PFSK-1 (cell line): ENCODE data around the gene ATP6AP1.

Experiments used
- FOXP2 ChIP-seq: optimal IDR thresholded peaks from 2 replicates; pipeline ENCODE3; 2011; ENCODE audit warnings: borderline replicate concordance, control low read depth, inconsistent platforms; ENCODE audit not compliant: insufficient read depth; ENCODE audit errors: extremely low read length, extremely low read depth
- POLR2AphosphoS5 ChIP-seq: IDR thresholded peaks from 2 replicates; pipeline ENCODE4 v1.6.1; 2012; ENCODE audit warnings: low read depth, mild to moderate bottlenecking, control low read depth, low read length, moderate library complexity
- REST ChIP-seq, 2 experiments: IDR thresholded peaks; 2 replicates each; pipeline versions ENCODE4 v1.6.1 to v1.8.0; 2011 to 2012; ENCODE audit warnings: low read depth in 2 of 2, low read length in 2 of 2, control low read depth in 1 of 2, inconsistent platforms in 1 of 2, mild to moderate bottlenecking in 1 of 2, moderate library complexity in 1 of 2; ENCODE audit not compliant: insufficient read depth in 1 of 2
- SIN3A ChIP-seq: IDR thresholded peaks from 2 replicates; pipeline ENCODE4 v1.6.1; 2012; ENCODE audit warnings: mild to moderate bottlenecking, low read length, moderate library complexity, borderline replicate concordance; ENCODE audit not compliant: insufficient read depth
- TAF1 ChIP-seq: IDR thresholded peaks from 2 replicates; pipeline ENCODE4 v1.6.1; 2012; ENCODE audit warnings: low read length, control low read depth, borderline replicate concordance; ENCODE audit not compliant: insufficient read depth

ATP6AP1 gene

GRCh38 chrX:154458116-154458953, 29.9 kb downstream of the ATP6AP1 start, which contains the start of gene PLXNA3:
TSS of gene PLXNA3 (plus strand) at chrX:154458281. CDS start at chrX:154460184, 1,903 bp downstream.
- TF ChIP-seq TAF1 (0 out of 2 replicates have a peak, but pooled peaks have one; percentile 47), POLR2AphosphoS5 (no peak), SIN3A (no peak), REST (IDR thresholded peaks at IDR 0.05; ENCODE audit: insufficient read depth in 1 of 2, low read depth in 2 of 2, low read length in 2 of 2) (no peak), FOXP2 (no peak)

- no peak for TF ChIP-seq SIN3A
- no peak for TF ChIP-seq FOXP2
- TF ChIP-seq REST (IDR thresholded peaks at IDR 0.05; ENCODE audit: insufficient read depth in 1 of 2, low read depth in 2 of 2, low read length in 2 of 2), result no peak
Observed at GRCh38 chrX:154458954-154459778, 30.7 kb downstream of the ATP6AP1 start.

- TF ChIP-seq POLR2AphosphoS5, result no peak
- TF ChIP-seq FOXP2, result no peak
- no peak for TF ChIP-seq REST (IDR thresholded peaks at IDR 0.05; ENCODE audit: insufficient read depth in 1 of 2, low read depth in 2 of 2, low read length in 2 of 2)
- no peak for TF ChIP-seq TAF1
- no peak for TF ChIP-seq SIN3A
Observed at GRCh38 chrX:154459832-154460231, 31.4 kb downstream of the ATP6AP1 start.

DNA sequence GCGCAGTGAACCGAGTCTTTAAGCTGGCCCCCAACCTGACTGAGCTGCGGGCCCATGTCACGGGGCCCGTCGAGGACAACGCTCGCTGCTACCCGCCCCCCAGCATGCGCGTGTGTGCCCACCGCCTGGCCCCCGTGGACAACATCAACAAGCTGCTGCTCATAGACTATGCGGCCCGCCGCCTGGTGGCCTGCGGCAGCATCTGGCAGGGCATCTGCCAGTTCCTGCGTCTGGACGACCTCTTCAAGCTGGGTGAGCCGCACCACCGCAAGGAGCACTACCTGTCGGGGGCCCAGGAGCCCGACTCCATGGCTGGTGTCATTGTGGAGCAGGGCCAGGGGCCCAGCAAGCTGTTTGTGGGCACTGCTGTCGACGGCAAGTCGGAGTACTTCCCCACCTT, 31.8 kb downstream of the ATP6AP1 start:
- no peak for TF ChIP-seq TAF1
- TF ChIP-seq POLR2AphosphoS5, result no peak
- TF ChIP-seq SIN3A, result no peak
- TF ChIP-seq FOXP2, result no peak
- no peak for TF ChIP-seq REST (IDR thresholded peaks at IDR 0.05; ENCODE audit: insufficient read depth in 1 of 2, low read depth in 2 of 2, low read length in 2 of 2)
